Lung microvascular endothelial cell (primary cell): Measurements from ENCODE around the gene DNAJC7. TPM values are rescaled to one million over a fixed set of nuclear protein-coding genes. Genes with fewer than 3 reads are reported as not detected.

Experiments used
- total RNA-seq: library from RNA; depleted of rRNA; stranded (reverse); fragments of >200 nt; gene quantifications from 2 replicates; pipeline ENCODE4 v1.2.1, GENCODE V29; 2014

Gene DNAJC7
- total RNA-seq, 1 donor from 2014 or later, result 56.0 TPM

Other genes starting within 250 kb of the DNAJC7 start
- 216 and 333 TPM in 2 replicates for gene JUP, start 230.7 kb downstream of the DNAJC7 start, total RNA-seq
- 41.8 and 51.2 TPM in 2 replicates for gene P3H4, start 205.5 kb downstream of the DNAJC7 start, total RNA-seq
- gene FKBP10, start 204.4 kb downstream of the DNAJC7 start, total RNA-seq, result 95.7 and 106 TPM in 2 replicates
- 64.7 and 74.5 TPM in 2 replicates for gene NT5C3B, start 181.2 kb downstream of the DNAJC7 start, total RNA-seq
- gene KLHL10, start 179.6 kb downstream of the DNAJC7 start, total RNA-seq, result not detected in 2 replicates
- 18.1 and 26.6 TPM in 2 replicates for gene KLHL11, start 152.0 kb downstream of the DNAJC7 start, total RNA-seq
- 167 and 203 TPM in 2 replicates for gene ACLY, start 98.5 kb downstream of the DNAJC7 start, total RNA-seq
- gene ODAD4, start 86.8 kb downstream of the DNAJC7 start, total RNA-seq, result under 0.01 TPM in 2 replicates
- gene CNP, start 50.6 kb downstream of the DNAJC7 start, total RNA-seq, result 38.8 and 45.6 TPM in 2 replicates
- 30.1 and 38.1 TPM in 2 replicates for gene NKIRAS2, start 2.7 kb upstream of the DNAJC7 start, total RNA-seq
- 0.20 and 0.22 TPM in 2 replicates for gene C17orf113, start 33.2 kb upstream of the DNAJC7 start, total RNA-seq
- not detected in 2 replicates for gene ZNF385C, start 81.0 kb upstream of the DNAJC7 start, total RNA-seq
- gene DHX58, start 95.3 kb upstream of the DNAJC7 start, total RNA-seq, result 2.0 and 3.3 TPM in 2 replicates
- 3.3 and 6.7 TPM in 2 replicates for gene KAT2A, start 103.9 kb upstream of the DNAJC7 start, total RNA-seq
- gene HSPB9, start 105.4 kb upstream of the DNAJC7 start, total RNA-seq, result not detected in 2 replicates
- gene RAB5C, start 137.6 kb upstream of the DNAJC7 start, total RNA-seq, result 71.7 and 72.8 TPM in 2 replicates
- gene KCNH4, start 163.7 kb upstream of the DNAJC7 start, total RNA-seq, result under 0.01 TPM in 2 replicates
- not detected in 2 replicates for gene HCRT, start 168.0 kb upstream of the DNAJC7 start, total RNA-seq
- gene GHDC, start 177.1 kb upstream of the DNAJC7 start, total RNA-seq, result 11.3 and 22.8 TPM in 2 replicates